Central memory CD8-positive, alpha-beta T cell (primary cell): ENCODE data around the gene FRA10AC1.

Experiments
- ATAC-seq: fragments of 150-1000 bp; cut with Tn5 transposase; replicated peaks from 2 replicates; pipeline ENCODE4 v1.10.0; 2022; ENCODE audit warnings: mild to moderate bottlenecking, moderate FRiP score, moderate number of reproducible peaks; ENCODE audit not compliant: poor library complexity, severe bottlenecking; ENCODE audit errors: extremely low read depth
- DNase-seq, 2 donors: peaks; one replicate each; pipeline ENCODE4 v3.0.0; 2021; ENCODE audit warnings: low spot score in 2 of 2
- H3K27ac Mint-ChIP-seq: one replicate; pipeline ENCODE4 v1.8.0; 2022; ENCODE audit warnings: low read depth, mild to moderate bottlenecking, moderate library complexity, mixed read lengths
- H3K27me3 Mint-ChIP-seq: one replicate; pipeline ENCODE4 v1.8.0; 2022; ENCODE audit warnings: mixed read lengths
- H3K36me3 Mint-ChIP-seq: one replicate; pipeline ENCODE4 v1.8.0; 2022; ENCODE audit warnings: mild to moderate bottlenecking, moderate library complexity, mixed read lengths; ENCODE audit not compliant: insufficient read depth
- H3K4me1 Mint-ChIP-seq: one replicate; pipeline ENCODE4 v1.8.0; 2022; ENCODE audit warnings: mixed read lengths
- H3K4me3 Mint-ChIP-seq: one replicate; pipeline ENCODE4 v1.8.0; 2022; ENCODE audit warnings: mild to moderate bottlenecking, moderate library complexity, mixed read lengths
- H3K9me3 Mint-ChIP-seq: one replicate; pipeline ENCODE4 v1.8.0; 2022; ENCODE audit warnings: mixed read lengths

The FRA10AC1 gene

GRCh38 chr10:93702210-93703001 lies at the start of gene FRA10AC1:
TSS of gene FRA10AC1 (minus strand) at chr10:93702592. CDS start at chr10:93700106, 2,486 bp downstream.
- peak; percentile 83 to 88 for DNase-seq
- H3K9me3 Mint-ChIP-seq, result no peaks in the 10 kb centered on the region
- ATAC-seq, result peak; percentile 82
- no peak within 1 kb of the TSS for H3K27ac Mint-ChIP-seq
- peaks cover 11% of the 10 kb centered on the region for H3K36me3 Mint-ChIP-seq
- no peak within 1 kb of the TSS for H3K4me3 Mint-ChIP-seq
- no peaks in the 10 kb centered on the region for H3K27me3 Mint-ChIP-seq
- peaks cover under 1% of the 10 kb centered on the region for H3K4me1 Mint-ChIP-seq

DNA sequence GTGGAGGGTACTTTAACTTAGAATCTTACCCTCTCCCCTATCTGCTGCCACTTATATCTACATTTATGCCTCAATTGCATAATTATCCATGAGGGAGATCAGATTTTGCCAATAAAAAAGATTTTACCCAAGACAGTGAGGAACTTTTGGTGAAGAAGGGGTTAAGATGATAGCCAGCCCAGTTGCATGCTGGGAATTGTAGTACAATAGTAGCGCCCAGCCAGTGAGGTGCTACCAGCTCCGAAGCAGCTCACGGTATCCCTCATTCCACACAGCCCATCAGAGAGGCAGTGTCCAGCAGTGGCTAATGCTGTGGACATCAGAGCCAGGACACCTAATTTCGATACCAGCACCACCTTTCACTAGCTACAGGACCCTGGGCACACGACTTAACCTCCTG lies 49.4 kb upstream of the FRA10AC1 start:
- peaks cover 53% of the 10 kb centered on the region for H3K27me3 Mint-ChIP-seq
- no peaks in the 10 kb centered on the region for H3K36me3 Mint-ChIP-seq
- DNase-seq (no peak), ATAC-seq (no peak)
- no peak overlapping the region for H3K4me3 Mint-ChIP-seq
- no peaks in the 10 kb centered on the region for H3K4me1 Mint-ChIP-seq
- H3K9me3 Mint-ChIP-seq, result no peaks in the 10 kb centered on the region
- no peak overlapping the region for H3K27ac Mint-ChIP-seq

DNA sequence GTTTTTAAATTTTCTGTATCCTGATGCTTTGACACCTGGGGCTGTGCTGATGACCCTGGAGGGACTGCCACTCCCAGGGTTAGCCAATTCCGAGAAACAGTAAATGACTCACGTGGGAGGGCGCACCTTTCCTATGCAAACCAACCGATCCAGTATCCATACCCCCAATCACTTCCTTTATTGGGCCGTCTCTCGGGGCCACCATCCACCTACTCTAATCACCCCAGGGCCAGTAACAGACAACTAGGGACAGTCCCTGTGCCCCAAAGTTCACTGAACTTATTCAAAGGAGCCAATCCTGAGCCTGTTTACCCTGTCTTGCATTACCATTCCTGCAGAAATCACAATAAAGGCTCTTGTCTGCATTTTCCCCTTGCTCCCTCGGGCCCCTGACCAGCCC lies 48.7 kb upstream of the FRA10AC1 start:
- DNase-seq, result no peak
- H3K27me3 Mint-ChIP-seq, result peaks cover 46% of the 10 kb centered on the region
- H3K36me3 Mint-ChIP-seq, result no peaks in the 10 kb centered on the region

DNA sequence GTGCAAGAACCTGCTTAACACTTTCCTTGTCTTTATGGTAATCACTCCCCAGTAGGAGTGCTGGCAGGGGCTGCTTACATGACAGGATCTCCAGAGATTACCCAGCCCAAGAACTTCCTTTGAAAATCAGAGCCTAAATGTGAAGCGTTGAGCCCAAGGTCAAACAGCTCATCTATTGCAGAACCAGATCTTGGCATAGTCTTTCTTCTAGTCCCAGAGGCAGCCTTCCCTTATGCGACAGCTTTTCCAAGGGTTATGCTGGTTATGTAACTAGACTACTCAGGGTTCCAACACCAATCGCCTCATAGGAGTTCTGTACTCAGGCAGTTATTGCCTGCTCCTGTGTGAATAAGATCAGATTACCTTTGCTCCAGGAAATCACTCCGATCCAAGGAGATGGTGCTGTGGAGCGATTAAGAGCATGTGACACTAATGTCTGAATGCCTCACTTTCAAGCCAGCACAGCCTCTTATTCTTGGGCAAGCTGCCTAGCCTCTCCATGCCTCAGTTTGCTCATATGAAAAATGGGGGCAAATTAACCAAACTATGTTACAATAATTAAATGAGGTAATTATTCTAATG lies 46.9 kb upstream of the FRA10AC1 start:
- ATAC-seq (no peak), DNase-seq (no peak)

More for the DNA sequence above, 48.7 kb upstream of the FRA10AC1 start:
- no peak for ATAC-seq
- no peaks in the 10 kb centered on the region for H3K9me3 Mint-ChIP-seq
- no peak overlapping the region for H3K4me3 Mint-ChIP-seq
- no peak overlapping the region for H3K27ac Mint-ChIP-seq
- no peaks in the 10 kb centered on the region for H3K4me1 Mint-ChIP-seq

GRCh38 chr10:93746844-93747284 lies 44.5 kb upstream of the FRA10AC1 start:
- H3K27ac Mint-ChIP-seq, result no peak overlapping the region
- H3K36me3 Mint-ChIP-seq, result no peaks in the 10 kb centered on the region
- H3K27me3 Mint-ChIP-seq, result peaks cover 34% of the 10 kb centered on the region
- no peaks in the 10 kb centered on the region for H3K9me3 Mint-ChIP-seq
- ATAC-seq (no peak), DNase-seq (no peak)
- no peaks in the 10 kb centered on the region for H3K4me1 Mint-ChIP-seq
- no peak overlapping the region for H3K4me3 Mint-ChIP-seq

More for the DNA sequence above, 46.9 kb upstream of the FRA10AC1 start:
- H3K4me1 Mint-ChIP-seq, result no peaks in the 10 kb centered on the region
- H3K27me3 Mint-ChIP-seq, result peaks cover 45% of the 10 kb centered on the region
- no peaks in the 10 kb centered on the region for H3K9me3 Mint-ChIP-seq
- H3K4me3 Mint-ChIP-seq, result no peak overlapping the region
- no peak overlapping the region for H3K27ac Mint-ChIP-seq
- no peaks in the 10 kb centered on the region for H3K36me3 Mint-ChIP-seq

DNA sequence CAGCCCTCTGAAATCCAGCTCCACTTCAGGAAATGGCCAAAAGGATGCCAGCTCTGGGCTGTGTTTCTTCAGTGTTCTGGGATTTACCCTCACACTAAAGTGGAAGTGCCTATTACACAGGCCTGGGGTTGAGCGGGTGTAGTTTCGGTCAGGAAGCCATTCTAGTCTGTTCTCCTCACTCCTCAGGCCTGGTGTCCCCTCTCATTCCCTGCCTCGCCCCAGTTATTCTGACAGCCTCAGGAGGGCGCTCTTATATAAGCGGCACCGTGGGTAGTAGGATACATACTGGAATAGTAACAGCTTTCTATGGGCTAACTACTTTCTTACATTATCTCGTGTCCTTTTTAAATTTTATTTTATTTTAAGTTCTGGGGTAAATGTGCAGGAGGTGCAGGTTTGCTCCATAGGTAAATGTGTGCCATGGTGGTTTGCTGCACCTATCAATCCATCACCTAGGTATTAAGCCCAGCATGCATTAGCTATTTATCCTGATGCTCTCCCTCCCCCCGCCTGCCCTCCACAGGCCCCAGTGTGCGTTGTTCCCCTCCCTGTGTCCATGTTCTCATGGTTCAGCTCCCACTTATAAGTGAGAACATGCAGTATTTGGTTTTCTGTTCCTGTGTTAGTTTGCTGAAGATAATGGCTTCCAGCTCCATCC lies 43.1 kb upstream of the FRA10AC1 start:
- no peak overlapping the region for H3K27ac Mint-ChIP-seq

DNA sequence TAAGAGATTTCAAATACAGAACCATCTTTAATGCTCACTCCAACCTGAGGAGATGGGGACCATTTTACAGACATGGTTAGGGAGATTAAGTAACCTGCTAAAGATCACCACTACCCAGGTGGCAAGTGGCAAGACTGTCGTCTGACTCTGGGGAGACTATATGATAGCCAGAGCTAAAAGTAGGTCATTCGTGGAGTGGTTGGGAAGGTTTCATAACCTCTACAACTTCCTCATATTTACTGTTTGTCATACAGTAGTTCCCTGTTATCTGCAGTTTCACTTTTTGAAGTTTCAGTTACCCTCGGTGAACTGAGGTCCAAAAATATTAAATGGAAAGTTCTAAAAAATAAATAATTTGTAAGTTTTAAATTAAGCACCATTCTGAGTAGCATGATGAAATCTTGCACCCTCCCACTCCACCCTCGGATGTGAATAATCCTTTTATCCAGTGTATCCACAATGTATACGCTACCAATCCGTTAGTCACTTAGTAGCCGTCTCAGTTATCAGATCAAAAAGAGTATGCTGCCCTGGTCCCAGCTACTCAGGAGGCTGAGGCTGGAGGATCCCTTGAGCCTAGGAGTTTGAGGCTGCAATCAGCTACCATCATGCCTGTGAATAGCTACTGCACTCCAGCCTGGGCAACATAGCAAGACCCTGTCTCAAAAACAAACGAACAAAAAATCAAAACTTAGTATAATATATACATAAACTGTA lies 40.4 kb upstream of the FRA10AC1 start:
- Mint-ChIP-seq H3K9me3 (peaks cover 4% of the 10 kb centered on the region), H3K27me3 (peaks cover 48% of the 10 kb centered on the region), H3K27ac (no peak overlapping the region), H3K4me3 (no peak overlapping the region), H3K4me1 (no peaks in the 10 kb centered on the region), H3K36me3 (no peaks in the 10 kb centered on the region)
- no peak for ATAC-seq
- no peak for DNase-seq

More for the DNA sequence above, 43.1 kb upstream of the FRA10AC1 start:
- Mint-ChIP-seq H3K4me1 (no peaks in the 10 kb centered on the region), H3K27me3 (peaks cover 34% of the 10 kb centered on the region), H3K4me3 (no peak overlapping the region), H3K36me3 (no peaks in the 10 kb centered on the region), H3K9me3 (no peaks in the 10 kb centered on the region)
- DNase-seq, result no peak
- no peak for ATAC-seq

DNA sequence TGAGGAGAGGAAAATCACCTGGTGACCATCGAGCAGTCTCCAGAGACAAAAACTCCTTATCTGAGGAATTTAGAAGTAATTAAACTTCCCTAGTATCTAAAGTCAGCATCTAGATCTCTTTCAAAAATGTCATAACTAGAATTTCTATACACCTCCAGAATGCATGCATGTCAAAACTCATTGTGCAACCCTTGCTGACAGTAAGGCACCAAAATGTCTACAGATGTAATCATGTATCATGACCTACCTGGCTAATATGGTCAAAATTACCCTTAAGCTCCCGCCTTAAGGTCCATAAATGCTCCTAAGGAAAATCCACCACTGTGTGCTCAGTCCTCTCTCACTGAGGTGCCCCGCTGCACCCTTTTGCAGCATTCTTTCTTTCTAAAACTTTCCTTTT lies 39.0 kb upstream of the FRA10AC1 start:
- ATAC-seq, result no peak
- Mint-ChIP-seq H3K4me3 (no peak overlapping the region), H3K4me1 (no peaks in the 10 kb centered on the region), H3K27me3 (peaks cover 61% of the 10 kb centered on the region), H3K27ac (no peak overlapping the region), H3K9me3 (peaks cover 4% of the 10 kb centered on the region), H3K36me3 (no peaks in the 10 kb centered on the region)
- DNase-seq, result no peak

DNA sequence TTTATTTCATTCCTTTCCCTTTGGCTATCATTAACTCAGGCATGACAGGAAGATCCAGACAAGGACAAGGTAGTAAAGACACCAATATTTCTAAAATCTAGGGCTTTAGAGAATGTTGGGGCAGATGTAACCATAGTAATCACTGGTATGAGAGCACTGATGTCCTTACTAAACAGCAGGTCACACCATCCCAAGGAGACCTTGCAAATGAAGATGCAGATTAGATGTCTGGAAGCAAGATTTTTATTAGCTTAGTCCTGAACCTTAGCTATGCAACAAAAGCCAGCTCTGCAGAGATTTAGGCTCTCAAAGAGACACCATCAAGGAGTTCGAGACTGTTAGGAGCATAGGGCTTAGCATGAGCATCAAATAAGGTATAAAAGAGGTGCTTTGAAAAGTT lies 23.6 kb upstream of the FRA10AC1 start:
- ATAC-seq, result no peak
- H3K4me1 Mint-ChIP-seq, result no peaks in the 10 kb centered on the region
- no peak overlapping the region for H3K27ac Mint-ChIP-seq

GRCh38 chr10:93723153-93723552 lies 20.8 kb upstream of the FRA10AC1 start:
- no peaks in the 10 kb centered on the region for H3K36me3 Mint-ChIP-seq
- H3K27me3 Mint-ChIP-seq, result peaks cover 76% of the 10 kb centered on the region
- no peaks in the 10 kb centered on the region for H3K4me1 Mint-ChIP-seq
- H3K27ac Mint-ChIP-seq, result no peak overlapping the region
- no peak overlapping the region for H3K4me3 Mint-ChIP-seq
- ATAC-seq (no peak), DNase-seq (no peak)
- no peaks in the 10 kb centered on the region for H3K9me3 Mint-ChIP-seq

More for the DNA sequence above, 23.6 kb upstream of the FRA10AC1 start:
- Mint-ChIP-seq H3K9me3 (no peaks in the 10 kb centered on the region), H3K36me3 (no peaks in the 10 kb centered on the region), H3K27me3 (peaks cover 82% of the 10 kb centered on the region), H3K4me3 (no peak overlapping the region)
- no peak for DNase-seq

DNA sequence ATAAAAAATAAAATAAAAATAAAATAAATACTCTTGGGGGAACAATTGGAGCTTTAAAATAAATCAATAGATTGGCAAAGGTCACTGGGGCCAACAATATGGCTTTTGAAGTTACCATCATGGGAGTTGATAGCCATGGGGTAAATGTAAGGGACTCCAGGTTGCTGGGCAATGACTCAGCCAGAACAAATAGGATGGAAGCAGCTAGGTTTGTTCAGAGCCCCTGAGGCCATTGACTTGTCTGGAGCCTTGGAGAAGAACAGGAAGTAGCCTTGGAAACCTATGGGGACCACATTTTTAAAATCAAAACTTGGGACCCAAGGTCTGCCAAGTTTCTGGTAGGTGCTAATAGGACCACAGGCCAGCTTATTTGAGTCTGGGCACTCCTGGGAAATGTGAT lies 20.2 kb upstream of the FRA10AC1 start:
- no peaks in the 10 kb centered on the region for H3K36me3 Mint-ChIP-seq
- H3K9me3 Mint-ChIP-seq, result no peaks in the 10 kb centered on the region
- ATAC-seq, result no peak

DNA sequence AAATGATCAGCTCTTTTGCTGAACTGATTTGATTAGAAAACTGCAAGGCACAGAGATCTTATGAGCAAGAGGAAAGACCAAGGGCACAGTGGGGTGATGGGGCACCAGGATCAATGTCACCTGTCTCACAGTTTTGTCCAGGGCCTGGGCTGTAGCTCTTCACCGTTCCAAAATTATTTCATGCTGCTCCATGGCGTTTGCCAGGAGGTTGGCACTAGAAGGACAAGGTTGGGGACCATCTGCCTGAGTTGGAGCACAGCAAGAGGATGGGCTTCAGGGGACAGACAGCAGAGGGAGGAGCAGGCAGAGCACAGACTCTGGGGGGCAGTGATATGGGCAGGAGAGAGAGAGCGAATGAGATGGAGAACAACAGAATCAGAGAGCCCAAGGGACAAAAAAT lies 17.5 kb upstream of the FRA10AC1 start:
- no peak for DNase-seq
- H3K27me3 Mint-ChIP-seq, result peaks cover 44% of the 10 kb centered on the region
- no peaks in the 10 kb centered on the region for H3K4me1 Mint-ChIP-seq
- no peak overlapping the region for H3K27ac Mint-ChIP-seq
- no peak overlapping the region for H3K4me3 Mint-ChIP-seq
- no peaks in the 10 kb centered on the region for H3K36me3 Mint-ChIP-seq
- no peaks in the 10 kb centered on the region for H3K9me3 Mint-ChIP-seq
- no peak for ATAC-seq

More for the DNA sequence above, 20.2 kb upstream of the FRA10AC1 start:
- DNase-seq, result no peak
- Mint-ChIP-seq H3K4me3 (no peak overlapping the region), H3K27me3 (peaks cover 70% of the 10 kb centered on the region), H3K27ac (no peak overlapping the region), H3K4me1 (no peaks in the 10 kb centered on the region)
